Neural cell (in vitro differentiated cells): ENCODE measurements around the gene PDCD1. TPM values are rescaled to one million over a fixed set of nuclear protein-coding genes. Genes with fewer than 3 reads are reported as not detected.

Source experiments
- H2AFZ ChIP-seq: fragments of 200-600, 300-800 bp; sonication (generic), shearing (Covaris generic); 2 replicates; pipeline ENCODE4 v1.6.0; 2014; ENCODE audit warnings: low read depth, mild to moderate bottlenecking, antibody characterized with exemption, low read length, moderate library complexity
- H3F3A ChIP-seq: fragments of 200-600 bp; shearing (Covaris generic); 2 replicates; pipeline ENCODE4 v1.6.1; 2016; ENCODE audit warnings: mild to moderate bottlenecking, moderate library complexity, mixed read lengths, antibody characterized with exemption, low read length; ENCODE audit not compliant: insufficient read depth, poor library complexity, severe bottlenecking
- H3K27ac ChIP-seq: fragments of 200-600, 300-800 bp; sonication (generic), shearing (Covaris generic); 2 replicates; pipeline ENCODE4 v1.5.1; 2014; ENCODE audit warnings: mild to moderate bottlenecking, low read length, moderate library complexity
- H3K27me3 ChIP-seq: fragments of 300-800, 200-600 bp; sonication (generic), shearing (Covaris generic); 2 replicates; pipeline ENCODE4 v1.6.0; 2014; ENCODE audit warnings: mild to moderate bottlenecking, low read depth, low read length, moderate library complexity; ENCODE audit not compliant: insufficient read depth
- H3K36me3 ChIP-seq: fragments of 300-800, 200-600 bp; sonication (generic), shearing (Covaris generic); 2 replicates; pipeline ENCODE4 v1.5.1; 2014; ENCODE audit warnings: mild to moderate bottlenecking, antibody characterized with exemption, low read length, moderate library complexity; ENCODE audit not compliant: insufficient read depth
- H3K4me2 ChIP-seq: fragments of 300-800, 200-600 bp; sonication (generic), shearing (Covaris generic); 2 replicates; pipeline ENCODE4 v1.6.0; 2014; ENCODE audit warnings: mild to moderate bottlenecking, low read length
- H3K4me3 ChIP-seq: fragments of 300-800, 200-600 bp; sonication (generic), shearing (Covaris generic); 2 replicates; pipeline ENCODE4 v1.5.1; 2014; ENCODE audit warnings: mild to moderate bottlenecking, low read length, moderate library complexity
- H3K79me2 ChIP-seq: fragments of 200-600 bp; shearing (Covaris generic); replicated peaks from 2 replicates; pipeline ENCODE4 v1.6.0; 2014; ENCODE audit warnings: mild to moderate bottlenecking, low read length, moderate library complexity; ENCODE audit not compliant: insufficient read depth
- H3K9ac ChIP-seq: fragments of 300-800, 200-600 bp; sonication (generic), shearing (Covaris generic); 2 replicates; pipeline ENCODE4 v1.6.1; 2016; ENCODE audit warnings: mild to moderate bottlenecking, low read length, mixed read lengths
- H3K9me2 ChIP-seq: fragments of 200-600 bp; shearing (Covaris generic); 2 replicates; pipeline ENCODE4 v1.6.1; 2016; ENCODE audit warnings: mild to moderate bottlenecking, low read length, mixed read lengths; ENCODE audit not compliant: insufficient read depth
- H3K9me3 ChIP-seq: fragments of 200-600, 300-800 bp; sonication (generic), shearing (Covaris generic); 2 replicates; pipeline ENCODE4 v1.6.1; 2016; ENCODE audit warnings: mild to moderate bottlenecking, mixed run types, low read length, moderate library complexity, mixed read lengths
- H4K20me1 ChIP-seq: fragments of 200-600 bp; shearing (Covaris generic); 2 replicates; pipeline ENCODE4 v1.6.1; 2016; ENCODE audit warnings: mild to moderate bottlenecking, mixed run types; ENCODE audit not compliant: insufficient read depth
- CTCF ChIP-seq: fragments of 450-650 bp; IDR thresholded peaks from 2 replicates; pipeline ENCODE4 v1.5.1; 2014; ENCODE audit warnings: antibody characterized with exemption, mild to moderate bottlenecking, moderate library complexity; ENCODE audit not compliant: poor library complexity, severe bottlenecking
- EP300 ChIP-seq: fragments of 450-650 bp; conservative IDR thresholded peaks from 2 replicates; pipeline ENCODE4 v1.6.1; 2014; ENCODE audit warnings: antibody characterized with exemption, mild to moderate bottlenecking, moderate library complexity; ENCODE audit not compliant: poor library complexity, severe bottlenecking
- EZH2 ChIP-seq: fragments of 200-600, 300-800 bp; shearing (Covaris generic), sonication (generic); IDR thresholded peaks from 2 replicates; pipeline ENCODE4 v1.6.1; 2014; ENCODE audit warnings: antibody characterized with exemption, low read length, borderline replicate concordance, mild to moderate bottlenecking; ENCODE audit not compliant: insufficient read depth, poor library complexity, severe bottlenecking
- MXI1 ChIP-seq: fragments of 450-650 bp; conservative IDR thresholded peaks from 2 replicates; pipeline ENCODE4 v1.6.1; 2014; ENCODE audit warnings: antibody characterized with exemption, mild to moderate bottlenecking; ENCODE audit not compliant: poor library complexity, severe bottlenecking
- POLR2AphosphoS5 ChIP-seq: IDR thresholded peaks from 2 replicates; pipeline ENCODE4 v1.6.1; 2012
- RAD21 ChIP-seq: fragments of 450-650 bp; conservative IDR thresholded peaks from 2 replicates; pipeline ENCODE4 v1.6.1; 2014; ENCODE audit warnings: antibody characterized with exemption, mild to moderate bottlenecking, moderate library complexity
- REST ChIP-seq: IDR thresholded peaks from 2 replicates; pipeline ENCODE4 v1.6.1; 2012; ENCODE audit warnings: borderline replicate concordance
- SMC3 ChIP-seq: fragments of 450-650 bp; conservative IDR thresholded peaks from 2 replicates; pipeline ENCODE4 v1.6.1; 2014; ENCODE audit warnings: antibody characterized with exemption, mild to moderate bottlenecking, moderate library complexity; ENCODE audit not compliant: poor library complexity
- TAF1 ChIP-seq: IDR thresholded peaks from 2 replicates; pipeline ENCODE4 v1.6.1; 2012; ENCODE audit warnings: low read depth
- polyA plus RNA-seq: library from polyadenylated mRNA; depleted of rRNA; stranded (reverse); fragments of >200 nt; gene quantifications from 2 replicates; pipeline ENCODE4 v1.2.3, GENCODE V29; 2014

Gene PDCD1
- polyA plus RNA-seq, 1 donor from 2014 or later, result not detected

- Histone ChIP-seq H3K27me3 (no peaks in the 10 kb centered on the region), H2AFZ (no peak overlapping the region), H3K9ac (no peak overlapping the region), H3K79me2 (no peaks in the 10 kb centered on the region), H3K36me3 (no peaks in the 10 kb centered on the region), H3F3A (no peaks in the 10 kb centered on the region), H3K9me3 (no peaks in the 10 kb centered on the region), H3K4me2 (no peak overlapping the region), H3K9me2 (no peaks in the 10 kb centered on the region), H3K27ac (no peak overlapping the region), H4K20me1 (no peaks in the 10 kb centered on the region), H3K4me3 (no peak overlapping the region)
- TF ChIP-seq TAF1, result no peak
- no peak for TF ChIP-seq REST
- no peak for TF ChIP-seq EP300
- no peak for TF ChIP-seq EZH2
- no peak for TF ChIP-seq RAD21
- TF ChIP-seq SMC3, result no peak
- TF ChIP-seq CTCF, result no peak
- TF ChIP-seq MXI1, result no peak
- no peak for TF ChIP-seq POLR2AphosphoS5
Observed at GRCh38 chr2:241900251-241901017, 41.7 kb upstream of the PDCD1 start.

GRCh38 chr2:241898463-241899270 lies 40.0 kb upstream of the PDCD1 start:
- Histone ChIP-seq H3K9ac (no peak overlapping the region), H3K4me3 (no peak overlapping the region), H3K79me2 (no peaks in the 10 kb centered on the region), H4K20me1 (no peaks in the 10 kb centered on the region), H2AFZ (no peak overlapping the region), H3K27me3 (no peaks in the 10 kb centered on the region), H3K4me2 (no peak overlapping the region), H3K9me2 (no peaks in the 10 kb centered on the region), H3K27ac (no peak overlapping the region), H3F3A (no peaks in the 10 kb centered on the region), H3K36me3 (no peaks in the 10 kb centered on the region), H3K9me3 (no peaks in the 10 kb centered on the region)
- TF ChIP-seq EP300 (no peak), TAF1 (no peak), MXI1 (no peak), SMC3 (no peak), CTCF (no peak), POLR2AphosphoS5 (no peak), EZH2 (no peak), REST (no peak), RAD21 (no peak)
